Caco-2 (cell line): ENCODE data around the gene SSRP1. TPM values are rescaled to one million over a fixed set of nuclear protein-coding genes. Genes with fewer than 3 reads are reported as not detected.

Source experiments
- Bru-seq: library from RNA; stranded (reverse); fragments of 400-500 nt; gene quantifications from one replicate; lab custom pipeline; 2021; lab: Mats Ljungman, UMichigan
- BruChase-seq, 2 experiments: library from RNA; stranded (reverse); fragments of 400-500 nt; gene quantifications; one replicate each; lab custom pipeline; 2021; lab: Mats Ljungman, UMichigan
- BruUV-seq: library from RNA; stranded (reverse); fragments of 400-500 nt; replicated peaks from 2 replicates; lab custom pipeline; 2021; lab: Mats Ljungman, UMichigan
- CTCF ChIA-PET: fragments of 300-600 bp; sonication (Branson Sonifier 250); formaldehyde crosslinking; loops from one replicate; lab custom pipeline; 2022; ENCODE audit warnings: antibody characterized with exemption; lab: Charles Lee
- POLR2A ChIA-PET: fragments of 300-600 bp; sonication (Branson Sonifier 250); formaldehyde crosslinking; loops from one replicate; lab custom pipeline; 2022; ENCODE audit warnings: antibody characterized with exemption; lab: Charles Lee
- DNase-seq, 2 experiments: peaks; one replicate each; pipeline versions ENCODE4 v3.0.0 to v3.0.0-alpha.2; 2020 to 2022
- H3K27me3 ChIP-seq: replicated peaks from 2 replicates; pipeline ENCODE4 v1.6.0; 2011; ENCODE audit warnings: low read length; ENCODE audit not compliant: control insufficient read depth, insufficient read depth
- H3K36me3 ChIP-seq: 2 replicates; pipeline ENCODE4 v1.5.1; 2011; ENCODE audit warnings: low read length; ENCODE audit not compliant: control insufficient read depth, insufficient read depth
- H3K4me1 ChIP-seq: fragments of 250-450 bp; sonication (Bioruptor Pico); 2 replicates; pipeline ENCODE4 v1.5.1; 2020; ENCODE audit warnings: mild to moderate bottlenecking
- H3K4me3 ChIP-seq: 2 replicates; pipeline ENCODE4 v1.5.1; 2011; ENCODE audit warnings: low read depth, mild to moderate bottlenecking, control low read depth, low read length
- H3K9me3 ChIP-seq: fragments of 250-450 bp; sonication (Bioruptor Pico); 2 replicates; pipeline ENCODE4 v1.5.1; 2020; ENCODE audit warnings: mild to moderate bottlenecking, moderate library complexity
- H3K27ac Mint-ChIP-seq: one replicate; pipeline ENCODE4 v1.8.0; 2022; ENCODE audit warnings: mixed read lengths; ENCODE audit not compliant: unreplicated experiment
- H3K27me3 Mint-ChIP-seq: one replicate; pipeline ENCODE4 v1.8.0; 2022; ENCODE audit warnings: mixed read lengths; ENCODE audit not compliant: insufficient read depth, unreplicated experiment
- H3K36me3 Mint-ChIP-seq: one replicate; pipeline ENCODE4 v1.8.0; 2022; ENCODE audit warnings: mild to moderate bottlenecking, mixed read lengths; ENCODE audit not compliant: insufficient read depth, unreplicated experiment
- H3K4me1 Mint-ChIP-seq: one replicate; pipeline ENCODE4 v1.8.0; 2022; ENCODE audit warnings: low read depth, mixed read lengths; ENCODE audit not compliant: unreplicated experiment
- H3K4me3 Mint-ChIP-seq: one replicate; pipeline ENCODE4 v1.8.0; 2022; ENCODE audit warnings: mild to moderate bottlenecking, moderate library complexity, mixed read lengths; ENCODE audit not compliant: unreplicated experiment
- H3K9me3 Mint-ChIP-seq: one replicate; pipeline ENCODE4 v1.8.0; 2022; ENCODE audit warnings: mixed read lengths; ENCODE audit not compliant: unreplicated experiment
- intact Hi-C: fragments of 100-400 bp; cut with micrococcal nuclease; formaldehyde crosslinking; loops from one replicate; pipeline ENCODE4 v1.10.0; 2022; ENCODE audit not compliant: unreplicated experiment
- long read RNA-seq: library from polyadenylated mRNA; stranded (forward); transcript quantifications from one replicate; pipeline ENCODE4 v2.0.0, GENCODE V29; 2022
- total RNA-seq: library from RNA; stranded (reverse); gene quantifications from 2 replicates; pipeline ENCODE4 v1.2.3, GENCODE V29; 2022
- TF ChIP-seq, protein P1 (sequence below), 2 experiments: fragments of 200-600 bp in 1 of 2; IDR thresholded peaks; 1 replicate in 1 of 2; 2 replicates in 1 of 2; pipeline versions ENCODE4 v1.5.1 to v1.8.0; 2011 to 2022; ENCODE audit warnings: antibody characterized with exemption in 1 of 2, control low read depth in 1 of 2, inconsistent platforms in 1 of 2, low read depth in 1 of 2, low read length in 1 of 2, mild to moderate bottlenecking in 1 of 2, moderate library complexity in 1 of 2; ENCODE audit not compliant: insufficient read depth in 1 of 2, severe bottlenecking in 1 of 2, unreplicated experiment in 1 of 2

Gene SSRP1, protein sequence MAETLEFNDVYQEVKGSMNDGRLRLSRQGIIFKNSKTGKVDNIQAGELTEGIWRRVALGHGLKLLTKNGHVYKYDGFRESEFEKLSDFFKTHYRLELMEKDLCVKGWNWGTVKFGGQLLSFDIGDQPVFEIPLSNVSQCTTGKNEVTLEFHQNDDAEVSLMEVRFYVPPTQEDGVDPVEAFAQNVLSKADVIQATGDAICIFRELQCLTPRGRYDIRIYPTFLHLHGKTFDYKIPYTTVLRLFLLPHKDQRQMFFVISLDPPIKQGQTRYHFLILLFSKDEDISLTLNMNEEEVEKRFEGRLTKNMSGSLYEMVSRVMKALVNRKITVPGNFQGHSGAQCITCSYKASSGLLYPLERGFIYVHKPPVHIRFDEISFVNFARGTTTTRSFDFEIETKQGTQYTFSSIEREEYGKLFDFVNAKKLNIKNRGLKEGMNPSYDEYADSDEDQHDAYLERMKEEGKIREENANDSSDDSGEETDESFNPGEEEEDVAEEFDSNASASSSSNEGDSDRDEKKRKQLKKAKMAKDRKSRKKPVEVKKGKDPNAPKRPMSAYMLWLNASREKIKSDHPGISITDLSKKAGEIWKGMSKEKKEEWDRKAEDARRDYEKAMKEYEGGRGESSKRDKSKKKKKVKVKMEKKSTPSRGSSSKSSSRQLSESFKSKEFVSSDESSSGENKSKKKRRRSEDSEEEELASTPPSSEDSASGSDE
- total RNA-seq (206 and 212 TPM in 2 replicates), Bru-seq, nascent RNA (percentile 93 among the genes with signal in this experiment), BruChase-seq, experiment 1, labeled RNA remaining after a 2-hour chase (percentile 95 among the genes with signal in this experiment), BruChase-seq, experiment 2, labeled RNA remaining after a 6-hour chase (percentile 98 among the genes with signal in this experiment)
- long read RNA-seq, transcript SSRP1-201 (17 exons, 2,819 nt): major isoform, 138 of 209 reads
- long read RNA-seq, partial matches to known transcripts: 58 of 209 reads
- long read RNA-seq, other reads (novel, unspliced or antisense): 13 of 209 reads

DNA sequence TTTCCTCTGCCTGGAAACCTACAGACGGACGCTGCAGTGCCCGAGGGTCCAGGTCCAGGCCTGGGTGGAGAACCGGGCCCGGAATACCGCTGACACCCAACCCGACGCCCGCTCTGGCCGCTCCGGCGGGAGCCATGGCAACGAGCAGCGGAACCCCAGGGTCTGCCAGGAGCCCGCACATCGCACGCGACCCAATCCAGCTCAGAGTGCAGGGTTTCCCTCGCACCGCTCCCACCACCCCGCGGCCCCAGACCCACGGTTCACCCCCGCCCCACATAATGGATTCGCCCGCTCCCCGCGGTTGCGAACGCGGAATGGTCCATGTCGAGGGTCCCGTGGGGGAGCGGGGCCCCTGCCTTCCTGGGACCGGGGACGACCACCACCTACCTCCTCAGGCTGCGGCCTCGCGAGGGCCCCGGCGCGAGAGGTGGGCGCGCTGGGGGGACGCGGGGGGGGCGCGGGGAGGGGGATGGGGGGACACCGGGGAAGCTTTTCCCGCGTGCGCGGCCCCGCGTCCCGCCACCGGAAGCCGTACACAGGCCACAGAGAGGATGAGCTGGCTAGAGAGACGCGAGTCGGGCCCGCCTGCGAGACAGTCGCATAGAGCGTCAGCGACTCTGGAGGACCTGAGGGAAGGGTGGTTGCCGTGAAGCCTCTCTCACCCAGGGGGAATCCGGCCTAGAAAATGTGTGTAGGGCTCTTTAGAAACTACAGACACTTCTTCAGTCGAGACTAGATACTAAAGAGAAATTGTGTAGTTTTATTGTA lies at the start of gene SSRP1:
SSRP1 (minus strand) TSS at position 550 of the 768 bp plus-strand sequence. CDS start 771 bp downstream, outside the sequence.
- POLR2A ChIA-PET: interaction anchor here (0.6 to 1.6 kb wide), 5 partner anchors 8 to 66 kb away, joined by 3 to 31 read pairs (median 4); partner anchors contain the start of gene TNKS1BP1
- peak within 1 kb of the TSS; percentile 87 for H3K27ac Mint-ChIP-seq
- no TSS peak for BruUV-seq
- H3K27me3 Mint-ChIP-seq: no peaks in the 10 kb centered on the region
- peaks cover 22% of the 10 kb centered on the region for H3K4me1 Mint-ChIP-seq
- H3K9me3 Mint-ChIP-seq: no peaks in the 10 kb centered on the region
- CTCF ChIA-PET: interaction anchor here (0.6 to 1.5 kb wide), 7 partner anchors 10 to 372 kb away, joined by 4 to 10 read pairs (median 6); partner anchors contain the start of gene TNKS1BP1
- no peaks in the 10 kb centered on the region for H3K9me3 ChIP-seq
- no peaks in the 10 kb centered on the region for H3K27me3 ChIP-seq
- H3K36me3 ChIP-seq: 0 out of 2 replicates have a peak, but pooled peaks cover 5% of the 10 kb centered on the region
- H3K36me3 Mint-ChIP-seq: peaks cover 45% of the 10 kb centered on the region
- peak; percentile 90 to 92 for DNase-seq
- H3K4me1 ChIP-seq: peaks cover 16% of the 10 kb centered on the region
- intact Hi-C loops: loop anchor here (1.0 kb wide), 1 partner anchor 10 kb away; no protein-coding TSS in a partner anchor
- TF ChIP-seq, protein P1, sequence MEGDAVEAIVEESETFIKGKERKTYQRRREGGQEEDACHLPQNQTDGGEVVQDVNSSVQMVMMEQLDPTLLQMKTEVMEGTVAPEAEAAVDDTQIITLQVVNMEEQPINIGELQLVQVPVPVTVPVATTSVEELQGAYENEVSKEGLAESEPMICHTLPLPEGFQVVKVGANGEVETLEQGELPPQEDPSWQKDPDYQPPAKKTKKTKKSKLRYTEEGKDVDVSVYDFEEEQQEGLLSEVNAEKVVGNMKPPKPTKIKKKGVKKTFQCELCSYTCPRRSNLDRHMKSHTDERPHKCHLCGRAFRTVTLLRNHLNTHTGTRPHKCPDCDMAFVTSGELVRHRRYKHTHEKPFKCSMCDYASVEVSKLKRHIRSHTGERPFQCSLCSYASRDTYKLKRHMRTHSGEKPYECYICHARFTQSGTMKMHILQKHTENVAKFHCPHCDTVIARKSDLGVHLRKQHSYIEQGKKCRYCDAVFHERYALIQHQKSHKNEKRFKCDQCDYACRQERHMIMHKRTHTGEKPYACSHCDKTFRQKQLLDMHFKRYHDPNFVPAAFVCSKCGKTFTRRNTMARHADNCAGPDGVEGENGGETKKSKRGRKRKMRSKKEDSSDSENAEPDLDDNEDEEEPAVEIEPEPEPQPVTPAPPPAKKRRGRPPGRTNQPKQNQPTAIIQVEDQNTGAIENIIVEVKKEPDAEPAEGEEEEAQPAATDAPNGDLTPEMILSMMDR (IDR thresholded peaks at IDR 0.05; ENCODE audit: insufficient read depth in 1 of 2, low read depth in 1 of 2, low read length in 1 of 2, severe bottlenecking in 1 of 2, unreplicated experiment in 1 of 2): no peak
- peak within 1 kb of the TSS; percentile 79 for H3K4me3 Mint-ChIP-seq
- peak within 1 kb of the TSS; percentile 65 for H3K4me3 ChIP-seq

DNA sequence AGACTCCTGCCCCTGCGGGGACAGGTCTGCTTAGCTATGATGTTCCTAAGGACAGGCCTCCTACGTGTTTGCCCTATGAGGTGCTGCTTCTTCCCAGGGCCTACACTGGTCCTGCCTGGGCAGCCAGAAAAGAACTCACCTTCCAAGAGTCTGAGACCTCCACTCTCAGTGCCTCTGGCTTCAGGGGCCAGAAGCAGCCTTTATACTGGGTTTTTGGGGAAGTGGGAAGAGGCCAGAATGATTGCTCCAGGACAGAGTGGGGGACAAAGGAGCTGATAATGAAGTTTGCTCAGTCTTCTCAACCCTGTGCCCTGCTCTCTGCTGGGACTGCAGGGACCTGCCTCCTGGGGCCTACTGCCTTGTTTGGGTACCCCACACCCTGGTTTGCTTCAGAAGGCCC lies 45.3 kb upstream of the SSRP1 start, which contains the start of gene PRG3:
PRG3 (minus strand) TSS at position 176 of the 400 bp plus-strand sequence. CDS start 442 bp downstream, outside the sequence.
- no TSS peak for BruUV-seq
- no peaks in the 10 kb centered on the region for H3K4me1 Mint-ChIP-seq
- no peaks in the 10 kb centered on the region for H3K36me3 Mint-ChIP-seq
- no peaks in the 10 kb centered on the region for H3K9me3 Mint-ChIP-seq
- Histone ChIP-seq H3K4me3 (no peak within 1 kb of the TSS), H3K9me3 (no peaks in the 10 kb centered on the region), H3K27me3 (no peaks in the 10 kb centered on the region), H3K4me1 (no peaks in the 10 kb centered on the region), H3K36me3 (no peaks in the 10 kb centered on the region)
- ChIA-PET CTCF (no interaction called here), POLR2A (no interaction called here)
- H3K4me3 Mint-ChIP-seq: no peak within 1 kb of the TSS
- peaks cover 14% of the 10 kb centered on the region for H3K27me3 Mint-ChIP-seq
- no peak for DNase-seq
- TF ChIP-seq, protein P1 (IDR thresholded peaks at IDR 0.05; ENCODE audit: insufficient read depth in 1 of 2, low read depth in 1 of 2, low read length in 1 of 2, severe bottlenecking in 1 of 2, unreplicated experiment in 1 of 2): no peak
- intact Hi-C loops: no loop called here
- H3K27ac Mint-ChIP-seq: no peak within 1 kb of the TSS
